Measurements from ENCODE around the gene PMM1. TPM values are rescaled to one million over a fixed set of nuclear protein-coding genes. Genes with fewer than 3 reads are reported as not detected.

PMM1 gene
- polyA plus RNA-seq, 1 experiment = 60.7 TPM

DNA sequence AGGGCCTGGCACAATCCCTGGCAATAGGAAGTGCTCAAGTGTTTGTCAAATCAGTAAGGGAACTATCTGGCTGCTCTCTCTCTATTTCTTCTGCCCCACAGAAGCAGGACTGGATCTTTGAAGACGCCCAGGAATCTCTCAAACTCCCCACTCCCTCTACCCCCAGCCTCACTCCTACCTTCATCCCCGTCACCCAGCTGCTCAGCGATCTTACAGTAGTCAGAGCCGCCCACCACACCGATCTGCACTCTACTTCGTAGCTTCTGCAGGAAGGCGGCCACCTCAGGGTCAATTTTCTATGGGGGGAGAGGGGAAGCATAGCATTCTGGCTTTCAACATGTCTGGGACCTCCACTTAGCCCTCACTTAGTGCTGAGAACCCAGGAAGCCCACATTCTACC, 3.7 kb downstream of the PMM1 start:
- no peak overlapping the region for H3K4me3 ChIP-seq (ENCODE audit: low read depth, low read length)
- POLR2A ChIA-PET = no interaction called here
- H3K27me3 ChIP-seq (ENCODE audit: control insufficient read depth, insufficient read depth, low read length) = no peaks in the 10 kb centered on the region
- CTCF ChIA-PET = no interaction called here
- H3K9me3 ChIP-seq (ENCODE audit: control insufficient read depth, insufficient read depth, low read length) = no peaks in the 10 kb centered on the region; the same call in 1 of the 2 replicates
- no peak for DNase-seq (ENCODE audit: low read depth, low spot score)
- TF ChIP-seq, protein P1, sequence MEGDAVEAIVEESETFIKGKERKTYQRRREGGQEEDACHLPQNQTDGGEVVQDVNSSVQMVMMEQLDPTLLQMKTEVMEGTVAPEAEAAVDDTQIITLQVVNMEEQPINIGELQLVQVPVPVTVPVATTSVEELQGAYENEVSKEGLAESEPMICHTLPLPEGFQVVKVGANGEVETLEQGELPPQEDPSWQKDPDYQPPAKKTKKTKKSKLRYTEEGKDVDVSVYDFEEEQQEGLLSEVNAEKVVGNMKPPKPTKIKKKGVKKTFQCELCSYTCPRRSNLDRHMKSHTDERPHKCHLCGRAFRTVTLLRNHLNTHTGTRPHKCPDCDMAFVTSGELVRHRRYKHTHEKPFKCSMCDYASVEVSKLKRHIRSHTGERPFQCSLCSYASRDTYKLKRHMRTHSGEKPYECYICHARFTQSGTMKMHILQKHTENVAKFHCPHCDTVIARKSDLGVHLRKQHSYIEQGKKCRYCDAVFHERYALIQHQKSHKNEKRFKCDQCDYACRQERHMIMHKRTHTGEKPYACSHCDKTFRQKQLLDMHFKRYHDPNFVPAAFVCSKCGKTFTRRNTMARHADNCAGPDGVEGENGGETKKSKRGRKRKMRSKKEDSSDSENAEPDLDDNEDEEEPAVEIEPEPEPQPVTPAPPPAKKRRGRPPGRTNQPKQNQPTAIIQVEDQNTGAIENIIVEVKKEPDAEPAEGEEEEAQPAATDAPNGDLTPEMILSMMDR (IDR thresholded peaks at IDR 0.05; ENCODE audit: low read depth, low read length) = no peak
- no peak overlapping the region for H3K27ac ChIP-seq (ENCODE audit: low read depth, low read length)

DNA sequence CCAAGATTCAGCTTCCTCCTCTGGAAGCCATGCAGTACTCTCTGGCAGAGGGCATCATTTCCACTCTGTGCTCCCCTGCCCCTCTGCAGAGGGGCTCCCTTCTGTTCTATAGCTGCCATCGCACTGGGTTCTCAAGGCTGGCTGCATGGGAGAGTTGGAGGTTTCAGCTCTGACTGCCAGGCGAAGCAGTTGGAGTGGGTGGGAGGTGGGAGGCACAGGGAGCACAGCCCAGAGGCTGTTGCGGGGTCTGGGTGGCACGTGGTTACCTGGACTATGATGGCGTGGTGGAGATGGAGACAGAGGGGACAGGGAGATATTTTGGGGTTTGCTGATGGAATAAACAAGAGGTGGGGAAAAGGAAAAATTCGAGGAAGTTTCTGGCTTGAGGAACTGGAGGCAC, 4.8 kb downstream of the PMM1 start:
- DNase-seq (ENCODE audit: low read depth, low spot score) = no peak
- H3K9me3 ChIP-seq (ENCODE audit: control insufficient read depth, insufficient read depth, low read length) = no peaks in the 10 kb centered on the region; the same call in 1 of the 2 replicates
- CTCF ChIA-PET = no interaction called here
- POLR2A ChIA-PET = no interaction called here
- H3K4me3 ChIP-seq (ENCODE audit: low read depth, low read length) = no peak overlapping the region
- TF ChIP-seq, protein P1 (IDR thresholded peaks at IDR 0.05; ENCODE audit: low read depth, low read length) = no peak
- no peaks in the 10 kb centered on the region for H3K27me3 ChIP-seq (ENCODE audit: control insufficient read depth, insufficient read depth, low read length)
- H3K27ac ChIP-seq (ENCODE audit: low read depth, low read length) = no peak overlapping the region

DNA sequence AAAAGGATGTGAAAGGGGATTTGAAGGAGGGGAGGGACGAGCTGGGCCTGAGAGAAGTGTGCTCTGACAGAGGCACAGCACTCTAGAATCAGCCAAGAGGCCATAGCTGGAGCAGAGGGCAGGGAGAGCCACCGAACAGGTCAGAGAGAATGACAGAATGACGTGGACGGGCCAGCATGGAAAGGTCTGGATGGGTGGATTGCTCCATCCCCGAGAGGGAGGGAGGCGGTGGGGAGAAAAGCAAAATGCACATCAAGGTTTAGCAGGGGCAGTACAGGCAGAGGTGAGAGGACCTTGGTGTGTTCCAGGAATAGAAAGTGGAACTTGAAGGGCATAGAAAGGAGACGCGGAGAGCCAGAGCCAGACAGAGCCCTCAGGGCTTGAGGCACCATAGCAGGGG, 6.9 kb downstream of the PMM1 start:
- POLR2A ChIA-PET = no interaction called here
- Histone ChIP-seq H3K4me3 (ENCODE audit: low read depth, low read length) (no peak overlapping the region), H3K27ac (ENCODE audit: low read depth, low read length) (peak overlapping the region; percentile 11), H3K9me3 (ENCODE audit: control insufficient read depth, insufficient read depth, low read length) (no peaks in the 10 kb centered on the region; the same call in 1 of the 2 replicates), H3K27me3 (ENCODE audit: control insufficient read depth, insufficient read depth, low read length) (no peaks in the 10 kb centered on the region)
- TF ChIP-seq, protein P1 (IDR thresholded peaks at IDR 0.05; ENCODE audit: low read depth, low read length) = no peak
- DNase-seq (ENCODE audit: low read depth, low spot score) = no peak
- CTCF ChIA-PET = no interaction called here

DNA sequence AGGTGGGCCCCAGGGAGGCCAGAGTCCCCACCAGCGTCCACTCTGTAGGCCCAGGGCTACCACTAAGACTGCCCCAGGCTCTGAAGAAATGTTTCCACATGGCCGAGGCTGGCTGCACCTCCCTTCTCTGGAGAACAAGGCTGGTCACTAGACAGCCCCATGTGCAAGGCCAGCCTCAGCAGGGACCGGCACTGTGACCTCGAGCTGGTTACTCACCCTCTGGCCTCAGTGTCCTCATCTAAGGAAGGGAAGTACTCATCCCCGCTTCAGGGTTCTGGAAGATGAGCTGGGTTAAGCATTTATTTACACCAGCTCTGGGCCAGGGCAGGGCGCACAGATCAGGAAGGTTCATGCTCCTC, 9.7 kb downstream of the PMM1 start:
- no peak for DNase-seq (ENCODE audit: low read depth, low spot score)
- H3K27me3 ChIP-seq (ENCODE audit: control insufficient read depth, insufficient read depth, low read length) = no peaks in the 10 kb centered on the region
- H3K4me3 ChIP-seq (ENCODE audit: low read depth, low read length) = no peak overlapping the region
- CTCF ChIA-PET = no interaction called here
- TF ChIP-seq, protein P1 (IDR thresholded peaks at IDR 0.05; ENCODE audit: low read depth, low read length) = no peak
- no peaks in the 10 kb centered on the region; the same call in 1 of the 2 replicates for H3K9me3 ChIP-seq (ENCODE audit: control insufficient read depth, insufficient read depth, low read length)
- no peak overlapping the region for H3K27ac ChIP-seq (ENCODE audit: low read depth, low read length)
- POLR2A ChIA-PET = interaction anchor here (0.8 kb wide), 1 partner anchor 10 kb away, joined by 3 read pairs; the partner anchor contains the start of gene PMM1

DNA sequence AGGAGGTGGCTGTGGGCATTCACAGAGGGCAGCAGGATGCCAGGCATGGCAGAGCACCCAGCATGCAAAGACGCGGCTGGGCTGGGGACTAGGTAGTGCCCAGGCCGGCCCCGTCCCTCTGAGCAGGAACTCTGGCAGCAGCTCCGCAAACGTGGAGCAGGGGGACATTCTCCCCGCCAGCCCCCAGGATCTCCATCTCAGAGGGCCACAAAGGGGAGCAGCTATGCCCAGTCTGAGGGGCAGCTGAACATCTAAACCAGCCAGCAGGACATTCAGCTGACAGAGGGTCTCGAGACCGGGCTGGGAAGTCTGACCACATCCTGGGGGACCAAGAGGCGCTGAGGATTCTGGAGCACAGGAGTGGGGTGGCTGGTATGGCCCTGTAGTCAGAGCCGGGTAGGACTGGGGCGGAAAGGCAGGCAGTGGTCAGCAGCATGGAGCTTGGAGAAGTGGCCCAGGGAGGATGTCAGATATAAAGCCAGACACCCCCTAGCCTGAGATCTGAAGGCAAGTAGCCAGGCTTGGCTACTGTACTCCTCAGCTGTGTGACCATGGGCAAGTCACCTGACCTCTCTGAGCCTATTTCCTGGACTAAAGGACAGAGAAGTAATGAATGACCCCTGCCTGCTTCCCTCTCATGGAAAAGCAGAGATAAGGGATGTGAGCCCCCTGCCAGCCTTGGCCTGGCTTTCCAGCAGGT, 10.2 kb downstream of the PMM1 start:
- Histone ChIP-seq H3K27ac (ENCODE audit: low read depth, low read length) (peak overlapping the region; percentile 31), H3K27me3 (ENCODE audit: control insufficient read depth, insufficient read depth, low read length) (no peaks in the 10 kb centered on the region), H3K9me3 (ENCODE audit: control insufficient read depth, insufficient read depth, low read length) (no peaks in the 10 kb centered on the region; the same call in 1 of the 2 replicates), H3K4me3 (ENCODE audit: low read depth, low read length) (no peak overlapping the region)
- POLR2A ChIA-PET = interaction anchor here (0.8 to 0.9 kb wide), 2 partner anchors 10 kb away, joined by 3 read pairs; partner anchors contain the start of gene PMM1
- TF ChIP-seq, protein P1 (IDR thresholded peaks at IDR 0.05; ENCODE audit: low read depth, low read length) = no peak
- CTCF ChIA-PET = no interaction called here
- no peak for DNase-seq (ENCODE audit: low read depth, low spot score)

Measured in AG04450 (cell line).